COR-L47 (cell line): ENCODE data around the gene TIPIN.
"Not testable (repeated sequence)": the region's sequence is repeated elsewhere in the genome, so short reads cannot be mapped to it uniquely, and the experiment has no call there.

Experiments
- DNase-seq: peaks from one replicate; lab custom pipeline; 2025; lab: John Stamatoyannopoulos, UW

Gene TIPIN

GRCh38 chr15:66386204-66387123 lies 30.0 kb upstream of the TIPIN start, which contains the start of gene MAP2K1:
TSS of gene MAP2K1 (plus strand) at chr15:66386912. CDS start at chr15:66387348, 436 bp downstream.
- peak; percentile 98 for DNase-seq

- not testable (repeated sequence) for DNase-seq
Observed at GRCh38 chr15:66381376-66381775, 24.9 kb upstream of the TIPIN start.

- no peak for DNase-seq
Observed at GRCh38 chr15:66378814-66379430, 22.4 kb upstream of the TIPIN start.

GRCh38 chr15:66374179-66374578 lies 17.7 kb upstream of the TIPIN start:
- no peak for DNase-seq

- DNase-seq: peak; percentile 3
Observed at GRCh38 chr15:66369773-66370651, 13.5 kb upstream of the TIPIN start.

- DNase-seq: no peak
Observed at GRCh38 chr15:66364944-66365528, 8.6 kb upstream of the TIPIN start.

- no peak for DNase-seq
Observed at GRCh38 chr15:66362776-66363175, 6.3 kb upstream of the TIPIN start.

GRCh38 chr15:66361745-66362460 lies 5.4 kb upstream of the TIPIN start:
- not testable (repeated sequence) for DNase-seq

- no peak for DNase-seq
Observed at GRCh38 chr15:66359740-66360139, 3.3 kb upstream of the TIPIN start.

- peak; percentile 18 for DNase-seq
Observed at GRCh38 chr15:66356077-66356358, 467 bp downstream of the TIPIN start.

GRCh38 chr15:66348530-66348929 lies 8.0 kb downstream of the TIPIN start:
- not testable (repeated sequence) for DNase-seq

GRCh38 chr15:66328771-66329170 lies 27.7 kb downstream of the TIPIN start:
- no peak for DNase-seq

- DNase-seq: no peak
Observed at GRCh38 chr15:66327736-66328135, 28.7 kb downstream of the TIPIN start.

GRCh38 chr15:66326051-66326450 lies 30.4 kb downstream of the TIPIN start:
- DNase-seq: no peak

- DNase-seq: no peak
Observed at GRCh38 chr15:66323312-66323928, 33.1 kb downstream of the TIPIN start.

GRCh38 chr15:66312144-66312543 lies 44.3 kb downstream of the TIPIN start:
- DNase-seq: no peak

- no peak for DNase-seq
Observed at GRCh38 chr15:66310786-66311185, 45.7 kb downstream of the TIPIN start.

GRCh38 chr15:66309828-66310227 lies 46.7 kb downstream of the TIPIN start:
- no peak for DNase-seq

- DNase-seq: no peak
Observed at GRCh38 chr15:66308531-66308930, 48.0 kb downstream of the TIPIN start.

- peak; percentile 60 for DNase-seq
Observed at GRCh38 chr15:66306381-66306780, 50.1 kb downstream of the TIPIN start.

- not testable (repeated sequence) for DNase-seq
Observed at GRCh38 chr15:66304425-66304824, 52.1 kb downstream of the TIPIN start.
